Skin of body (tissue), 1 donor: ENCODE data around the gene ADAMTS15. TPM values are rescaled to one million over a fixed set of nuclear protein-coding genes. Genes with fewer than 3 reads are reported as not detected.

Experiments
- total RNA-seq: library from RNA; depleted of rRNA; stranded (reverse); fragments of >200 nt; gene quantifications from one replicate; pipeline ENCODE4 v1.2.3, GENCODE V29; 2014

ADAMTS15 gene
- total RNA-seq, 1 donor from 2014 or later = 20.0 TPM

Other genes starting within 250 kb of the ADAMTS15 start
- gene ZBTB44, start 133.7 kb upstream of the ADAMTS15 start, total RNA-seq = 49.4 TPM
- gene ADAMTS8, start 20.0 kb upstream of the ADAMTS15 start, total RNA-seq = 1.8 TPM